HCT116 (cell line): ENCODE measurements around the gene TMEFF2. TPM values are rescaled to one million over a fixed set of nuclear protein-coding genes. Genes with fewer than 3 reads are reported as not detected.

Experiments
- ATAC-seq: fragments of 200-7000 bp; cut with Tn5 transposase; 2 replicates; pipeline ENCODE4 v1.9.1; 2020; ENCODE audit warnings: mild to moderate bottlenecking, moderate library complexity
- BruUV-seq: library from RNA; stranded (reverse); fragments of 400-500 nt; replicated peaks from 2 replicates; lab custom pipeline; 2021; lab: Mats Ljungman, UMichigan
- CTCF ChIA-PET: fragments of 300-600 bp; sonication (Branson Sonifier 250); formaldehyde crosslinking; loops from one replicate; lab custom pipeline; 2021; ENCODE audit warnings: antibody characterized with exemption; lab: Charles Lee
- POLR2A ChIA-PET: fragments of 300-600, 350-600 bp; sonication (Branson Sonifier 250); formaldehyde crosslinking; loops from one replicate; lab custom pipeline; 2021; ENCODE audit warnings: antibody characterized with exemption; lab: Charles Lee
- RAD21 ChIA-PET, 2 experiments: fragments of 300-600 bp; sonication (Branson Sonifier 250); formaldehyde crosslinking; loops; one replicate each; lab custom pipeline; 2023; ENCODE audit warnings: low total read pairs in 2 of 2; ENCODE audit not compliant: uncharacterized antibody in 2 of 2, unreplicated experiment in 2 of 2, low non-redundant PET in 1 of 2; lab: Charles Lee
- DNase-seq: peaks from one replicate; pipeline ENCODE4 v3.0.0-alpha.2; 2010; ENCODE audit warnings: low read depth, low spot score
- H2AFZ ChIP-seq: fragments of 200-600 bp; shearing (Covaris generic), sonication (generic); 2 replicates; pipeline ENCODE4 v1.6.1; 2017; ENCODE audit warnings: low read depth, mixed run types, mixed read lengths, antibody characterized with exemption, low read length; ENCODE audit not compliant: poor library complexity, severe bottlenecking
- H3K27ac ChIP-seq: 2 replicates; pipeline ENCODE4 v1.5.1; 2012; ENCODE audit warnings: low read depth, low read length
- H3K27me3 ChIP-seq: fragments of 200-600 bp; sonication (generic); 2 replicates; pipeline ENCODE4 v1.6.1; 2016; ENCODE audit warnings: mixed run types, low read length, mixed read lengths; ENCODE audit not compliant: insufficient read depth
- H3K36me3 ChIP-seq, 2 experiments: fragments of 200-500 bp in 1 of 2; fragments of 200-600 bp in 1 of 2; sonication (Bioruptor generic) in 1 of 2; sonication (generic) in 1 of 2; 2 replicates each; pipeline versions ENCODE4 v1.5.1 to v1.6.1; 2014 to 2016; ENCODE audit warnings: low read length in 2 of 2, inconsistent platforms in 1 of 2, mixed read lengths in 1 of 2, mixed run types in 1 of 2; ENCODE audit not compliant: insufficient read depth in 2 of 2, control insufficient read depth in 1 of 2
- H3K4me1 ChIP-seq, 2 experiments: fragments of 200-600 bp in 1 of 2; sonication (generic) in 1 of 2; 2 replicates each; pipeline versions ENCODE4 v1.5.1 to v1.6.1; 2012 to 2017; ENCODE audit warnings: low read length in 2 of 2, inconsistent platforms in 1 of 2, mild to moderate bottlenecking in 1 of 2, mixed read lengths in 1 of 2, mixed run types in 1 of 2, moderate library complexity in 1 of 2; ENCODE audit not compliant: insufficient read depth in 2 of 2, control insufficient read depth in 1 of 2
- H3K4me2 ChIP-seq: fragments of 200-600 bp; sonication (generic); 2 replicates; pipeline ENCODE4 v1.6.1; 2017; ENCODE audit warnings: mixed run types, low read length, mixed read lengths
- H3K4me3 ChIP-seq, 2 experiments: fragments of 200-600 bp in 1 of 2; sonication (generic) in 1 of 2; replicated peaks in 1 of 2; 2 replicates each; pipeline ENCODE4 v1.5.1; 2011 to 2016; ENCODE audit warnings: low read length in 2 of 2, control low read depth in 1 of 2, low read depth in 1 of 2, mild to moderate bottlenecking in 1 of 2, mixed read lengths in 1 of 2, mixed run types in 1 of 2
- H3K79me2 ChIP-seq: fragments of 200-600 bp; sonication (generic); 2 replicates; pipeline ENCODE4 v1.6.1; 2017; ENCODE audit warnings: mild to moderate bottlenecking, mixed run types, low read length, moderate library complexity, mixed read lengths; ENCODE audit not compliant: insufficient read depth
- H3K9ac ChIP-seq: fragments of 200-600 bp; sonication (generic); 2 replicates; pipeline ENCODE4 v1.6.1; 2016; ENCODE audit warnings: low read length, mixed read lengths
- H3K9me2 ChIP-seq: fragments of 200-600 bp; sonication (generic), shearing (Covaris generic); 2 replicates; pipeline ENCODE4 v1.6.1; 2017; ENCODE audit warnings: mixed run types, mild to moderate bottlenecking, moderate library complexity; ENCODE audit not compliant: insufficient read depth
- H3K9me3 ChIP-seq, 2 experiments: fragments of 200-500 bp in 1 of 2; fragments of 200-600 bp in 1 of 2; sonication (Bioruptor generic) in 1 of 2; sonication (generic) in 1 of 2; 2 replicates each; pipeline ENCODE4 v1.6.1; 2014 to 2017; ENCODE audit warnings: low read length in 2 of 2, mixed read lengths in 2 of 2, inconsistent platforms in 1 of 2, low read depth in 1 of 2, mild to moderate bottlenecking in 1 of 2, mixed run types in 1 of 2, moderate library complexity in 1 of 2; ENCODE audit not compliant: control insufficient read depth in 1 of 2, insufficient read depth in 1 of 2
- H4K20me1 ChIP-seq: fragments of 200-600 bp; sonication (generic), shearing (Covaris generic); 2 replicates; pipeline ENCODE4 v1.6.1; 2017; ENCODE audit warnings: mixed run types, mild to moderate bottlenecking, moderate library complexity; ENCODE audit not compliant: insufficient read depth
- EGR1 ChIP-seq: IDR thresholded peaks from 2 replicates; pipeline ENCODE4 v1.6.1; 2012; ENCODE audit warnings: low read depth
- EZH2 ChIP-seq: fragments of 200-600 bp; sonication (generic); IDR thresholded peaks from 2 replicates; pipeline ENCODE4 v1.6.1; 2017; ENCODE audit warnings: antibody characterized with exemption, mixed run types
- POLR2A ChIP-seq: IDR thresholded peaks from 2 replicates; pipeline ENCODE4 v1.7.0; 2011; ENCODE audit warnings: borderline replicate concordance; ENCODE audit not compliant: insufficient read depth, insufficient read length; ENCODE audit errors: extremely low read depth
- POLR2AphosphoS5 ChIP-seq: IDR thresholded peaks from 2 replicates; pipeline ENCODE4 v1.6.1; 2011; ENCODE audit warnings: mild to moderate bottlenecking, low read depth, low read length, moderate library complexity
- REST ChIP-seq: IDR thresholded peaks from 2 replicates; pipeline ENCODE4 v1.6.1; 2012; ENCODE audit warnings: low read depth
- SIN3A ChIP-seq: IDR thresholded peaks from 2 replicates; pipeline ENCODE4 v1.6.1; 2012; ENCODE audit warnings: low read depth
- SP1 ChIP-seq: IDR thresholded peaks from 2 replicates; pipeline ENCODE4 v1.6.1; 2012; ENCODE audit warnings: low read depth
- TCF7L2 ChIP-seq: IDR thresholded peaks from 2 replicates; pipeline ENCODE4 v1.7.0; 2011; ENCODE audit warnings: borderline replicate concordance, inconsistent platforms; ENCODE audit not compliant: insufficient read depth, insufficient read length; ENCODE audit errors: extremely low read depth
- YY1 ChIP-seq: IDR thresholded peaks from 2 replicates; pipeline ENCODE4 v1.6.1; 2011; ENCODE audit warnings: low read length, low read depth, moderate library complexity, mild to moderate bottlenecking; ENCODE audit not compliant: insufficient replicate concordance; ENCODE audit errors: extremely low read depth
- intact Hi-C: fragments of 100-400 bp; cut with micrococcal nuclease; formaldehyde crosslinking; loops from 2 replicates; pipeline ENCODE4 v1.10.0; 2022
- total RNA-seq: library from RNA; stranded (reverse); gene quantifications from one replicate; pipeline ENCODE4 v1.2.1, GENCODE V29; 2021; ENCODE audit not compliant: unreplicated experiment
- TF ChIP-seq, protein P1 (sequence below): IDR thresholded peaks from 2 replicates; pipeline ENCODE4 v1.6.1; 2011; ENCODE audit warnings: mild to moderate bottlenecking, low read length, moderate library complexity; ENCODE audit not compliant: insufficient replicate concordance; ENCODE audit errors: extremely low read depth

The TMEFF2 gene
- total RNA-seq, 1 experiment from 2014 or later = not detected

DNA sequence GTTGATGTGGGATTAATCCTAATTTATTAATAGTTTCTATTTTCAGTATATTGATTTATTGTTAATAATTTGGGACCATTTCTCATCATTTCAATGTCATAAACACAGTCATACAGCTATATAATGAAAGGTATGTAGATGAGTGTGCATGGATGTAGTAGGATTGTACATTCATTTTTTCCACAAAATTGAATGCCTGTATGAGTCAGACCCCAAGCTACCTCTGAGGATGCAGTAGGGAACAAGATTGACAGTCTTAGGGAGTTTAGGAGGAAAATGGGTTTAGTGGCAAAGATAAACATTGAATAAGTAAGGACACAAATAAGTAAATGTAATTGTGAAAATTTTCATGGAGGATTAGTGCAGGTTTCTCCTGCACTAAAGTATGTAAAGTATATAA, 14.1 kb upstream of the TMEFF2 start:
- Histone ChIP-seq H3K9me3 (no peaks in the 10 kb centered on the region), H3K4me2 (no peak overlapping the region), H3K27ac (no peak overlapping the region), H3K4me1 (no peaks in the 10 kb centered on the region), H3K79me2 (no peaks in the 10 kb centered on the region), H3K27me3 (no peaks in the 10 kb centered on the region), H4K20me1 (no peaks in the 10 kb centered on the region), H3K9ac (no peak overlapping the region), H3K36me3 (no peaks in the 10 kb centered on the region), H3K4me3 (no peak overlapping the region), H2AFZ (no peak overlapping the region), H3K9me2 (no peaks in the 10 kb centered on the region)
- ATAC-seq (no peak), DNase-seq (no peak)
- BruUV-seq = no TSS peak
- POLR2A ChIA-PET = no interaction called here
- intact Hi-C loops = no loop called here
- CTCF ChIA-PET = no interaction called here
- TF ChIP-seq YY1 (no peak), POLR2A (no peak), EGR1 (no peak), TCF7L2 (no peak), SIN3A (no peak), POLR2AphosphoS5 (no peak), SP1 (no peak), REST (no peak), EZH2 (no peak)
- TF ChIP-seq, protein P1, sequence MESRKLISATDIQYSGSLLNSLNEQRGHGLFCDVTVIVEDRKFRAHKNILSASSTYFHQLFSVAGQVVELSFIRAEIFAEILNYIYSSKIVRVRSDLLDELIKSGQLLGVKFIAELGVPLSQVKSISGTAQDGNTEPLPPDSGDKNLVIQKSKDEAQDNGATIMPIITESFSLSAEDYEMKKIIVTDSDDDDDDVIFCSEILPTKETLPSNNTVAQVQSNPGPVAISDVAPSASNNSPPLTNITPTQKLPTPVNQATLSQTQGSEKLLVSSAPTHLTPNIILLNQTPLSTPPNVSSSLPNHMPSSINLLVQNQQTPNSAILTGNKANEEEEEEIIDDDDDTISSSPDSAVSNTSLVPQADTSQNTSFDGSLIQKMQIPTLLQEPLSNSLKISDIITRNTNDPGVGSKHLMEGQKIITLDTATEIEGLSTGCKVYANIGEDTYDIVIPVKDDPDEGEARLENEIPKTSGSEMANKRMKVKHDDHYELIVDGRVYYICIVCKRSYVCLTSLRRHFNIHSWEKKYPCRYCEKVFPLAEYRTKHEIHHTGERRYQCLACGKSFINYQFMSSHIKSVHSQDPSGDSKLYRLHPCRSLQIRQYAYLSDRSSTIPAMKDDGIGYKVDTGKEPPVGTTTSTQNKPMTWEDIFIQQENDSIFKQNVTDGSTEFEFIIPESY = no peak
- RAD21 ChIA-PET = no interaction called here
